NCI-H2227 (cell line): ENCODE data around the gene PHACTR3.

Experiments
- DNase-seq: peaks from one replicate; lab custom pipeline; 2025; ENCODE audit not compliant: unreplicated experiment; lab: John Stamatoyannopoulos, UW

Gene PHACTR3

GRCh38 chr20:59573837-59574236 lies 30.5 kb upstream of the PHACTR3 start:
- DNase-seq: no peak

GRCh38 chr20:59574308-59574707 lies 30.0 kb upstream of the PHACTR3 start:
- DNase-seq: no peak

GRCh38 chr20:59575216-59575615 lies 29.1 kb upstream of the PHACTR3 start:
- no peak for DNase-seq

- DNase-seq: no peak
Observed at GRCh38 chr20:59575653-59576052, 28.7 kb upstream of the PHACTR3 start.

- DNase-seq: peak; percentile 26
Observed at GRCh38 chr20:59576216-59576953, 28.0 kb upstream of the PHACTR3 start.

GRCh38 chr20:59577037-59577808 lies 27.1 kb upstream of the PHACTR3 start:
- DNase-seq: peak; percentile 32

- no peak for DNase-seq
Observed at GRCh38 chr20:59577809-59578435, 26.4 kb upstream of the PHACTR3 start.

- no peak for DNase-seq
Observed at GRCh38 chr20:59578436-59579403, 25.6 kb upstream of the PHACTR3 start.

GRCh38 chr20:59579404-59580145 lies 24.8 kb upstream of the PHACTR3 start:
- DNase-seq: no peak

- no peak for DNase-seq
Observed at GRCh38 chr20:59580146-59580946, 24.0 kb upstream of the PHACTR3 start.

GRCh38 chr20:59580991-59581401 lies 23.3 kb upstream of the PHACTR3 start:
- no peak for DNase-seq

- no peak for DNase-seq
Observed at GRCh38 chr20:59581993-59582679, 22.2 kb upstream of the PHACTR3 start.

- no peak for DNase-seq
Observed at GRCh38 chr20:59583428-59584277, 20.7 kb upstream of the PHACTR3 start.

GRCh38 chr20:59584278-59584925 lies 19.9 kb upstream of the PHACTR3 start:
- no peak for DNase-seq

GRCh38 chr20:59585714-59586409 lies 18.5 kb upstream of the PHACTR3 start:
- peak; percentile 21 for DNase-seq

- no peak for DNase-seq
Observed at GRCh38 chr20:59586613-59587012, 17.7 kb upstream of the PHACTR3 start.

- DNase-seq: no peak
Observed at GRCh38 chr20:59587570-59587969, 16.8 kb upstream of the PHACTR3 start.
